Measurements from ENCODE around the gene FUOM.

DNA sequence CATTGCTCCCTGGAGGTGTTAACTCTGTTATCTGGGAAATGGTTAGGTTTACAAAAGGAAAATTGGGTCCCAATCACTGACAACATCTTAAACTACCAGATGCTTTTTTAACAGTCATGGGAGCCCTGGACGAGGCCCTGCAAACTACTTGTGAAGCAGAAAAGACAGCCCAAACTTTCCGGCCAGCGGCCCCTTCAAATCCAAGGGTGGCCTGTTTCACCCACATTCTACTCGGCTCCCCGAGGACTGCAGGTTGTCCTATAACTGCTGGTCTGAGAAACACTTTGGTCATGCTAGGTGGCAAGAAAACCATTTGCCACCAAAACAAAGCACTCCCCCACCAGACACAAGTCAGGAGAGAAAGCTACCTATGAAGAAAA, 51.7 kb downstream of the FUOM start:
- TF ChIP-seq, protein P1, sequence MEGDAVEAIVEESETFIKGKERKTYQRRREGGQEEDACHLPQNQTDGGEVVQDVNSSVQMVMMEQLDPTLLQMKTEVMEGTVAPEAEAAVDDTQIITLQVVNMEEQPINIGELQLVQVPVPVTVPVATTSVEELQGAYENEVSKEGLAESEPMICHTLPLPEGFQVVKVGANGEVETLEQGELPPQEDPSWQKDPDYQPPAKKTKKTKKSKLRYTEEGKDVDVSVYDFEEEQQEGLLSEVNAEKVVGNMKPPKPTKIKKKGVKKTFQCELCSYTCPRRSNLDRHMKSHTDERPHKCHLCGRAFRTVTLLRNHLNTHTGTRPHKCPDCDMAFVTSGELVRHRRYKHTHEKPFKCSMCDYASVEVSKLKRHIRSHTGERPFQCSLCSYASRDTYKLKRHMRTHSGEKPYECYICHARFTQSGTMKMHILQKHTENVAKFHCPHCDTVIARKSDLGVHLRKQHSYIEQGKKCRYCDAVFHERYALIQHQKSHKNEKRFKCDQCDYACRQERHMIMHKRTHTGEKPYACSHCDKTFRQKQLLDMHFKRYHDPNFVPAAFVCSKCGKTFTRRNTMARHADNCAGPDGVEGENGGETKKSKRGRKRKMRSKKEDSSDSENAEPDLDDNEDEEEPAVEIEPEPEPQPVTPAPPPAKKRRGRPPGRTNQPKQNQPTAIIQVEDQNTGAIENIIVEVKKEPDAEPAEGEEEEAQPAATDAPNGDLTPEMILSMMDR (IDR thresholded peaks at IDR 0.05; ENCODE audit: poor library complexity, severe bottlenecking), result no peak
- TF ChIP-seq EP300 (conservative IDR thresholded peaks at IDR 0.05; ENCODE audit: poor library complexity, severe bottlenecking) (no peak), POLR2AphosphoS5 (IDR thresholded peaks at IDR 0.05) (no peak)

Measured in neural cell (in vitro differentiated cells).